ENCODE data around the gene LRP1.

DNA sequence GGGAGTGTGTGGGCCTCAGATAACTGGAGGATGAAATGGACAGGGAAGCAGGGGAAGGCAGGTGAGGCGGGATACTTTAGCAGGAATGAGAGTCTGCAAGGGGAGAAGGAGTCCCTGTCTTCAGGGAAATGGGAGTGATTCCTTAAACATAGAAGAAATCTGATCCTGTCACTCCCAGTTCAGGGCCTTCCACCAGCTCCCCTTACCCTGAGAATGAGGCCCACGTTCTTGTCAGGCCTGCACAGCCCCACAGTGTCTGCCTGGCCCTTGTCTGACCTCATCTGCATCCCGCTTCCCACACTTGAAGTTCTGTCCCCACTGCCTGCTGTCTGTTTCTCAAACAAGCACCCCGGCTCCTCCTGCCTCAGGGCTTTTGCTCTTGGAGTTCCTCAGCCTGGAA lies 31.8 kb downstream of the LRP1 start:
- TF ChIP-seq, protein P1, sequence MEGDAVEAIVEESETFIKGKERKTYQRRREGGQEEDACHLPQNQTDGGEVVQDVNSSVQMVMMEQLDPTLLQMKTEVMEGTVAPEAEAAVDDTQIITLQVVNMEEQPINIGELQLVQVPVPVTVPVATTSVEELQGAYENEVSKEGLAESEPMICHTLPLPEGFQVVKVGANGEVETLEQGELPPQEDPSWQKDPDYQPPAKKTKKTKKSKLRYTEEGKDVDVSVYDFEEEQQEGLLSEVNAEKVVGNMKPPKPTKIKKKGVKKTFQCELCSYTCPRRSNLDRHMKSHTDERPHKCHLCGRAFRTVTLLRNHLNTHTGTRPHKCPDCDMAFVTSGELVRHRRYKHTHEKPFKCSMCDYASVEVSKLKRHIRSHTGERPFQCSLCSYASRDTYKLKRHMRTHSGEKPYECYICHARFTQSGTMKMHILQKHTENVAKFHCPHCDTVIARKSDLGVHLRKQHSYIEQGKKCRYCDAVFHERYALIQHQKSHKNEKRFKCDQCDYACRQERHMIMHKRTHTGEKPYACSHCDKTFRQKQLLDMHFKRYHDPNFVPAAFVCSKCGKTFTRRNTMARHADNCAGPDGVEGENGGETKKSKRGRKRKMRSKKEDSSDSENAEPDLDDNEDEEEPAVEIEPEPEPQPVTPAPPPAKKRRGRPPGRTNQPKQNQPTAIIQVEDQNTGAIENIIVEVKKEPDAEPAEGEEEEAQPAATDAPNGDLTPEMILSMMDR (IDR thresholded peaks at IDR 0.05; ENCODE audit: low read depth, low read length, poor library complexity, severe bottlenecking) = no peak
- TF ChIP-seq EZH2phosphoT487 (IDR thresholded peaks at IDR 0.05; ENCODE audit: borderline replicate concordance, low read length) = no peak

All from DOHH2 (cell line).